HG03565 (cell line): ENCODE measurements around the gene HNRNPH1.

Experiments
- ATAC-seq: cut with Tn5 transposase; IDR thresholded peaks from one replicate; pipeline ENCODE4 v1.9.1; 2021; ENCODE audit warnings: mild to moderate bottlenecking, moderate library complexity; ENCODE audit not compliant: unreplicated experiment

Gene HNRNPH1

DNA sequence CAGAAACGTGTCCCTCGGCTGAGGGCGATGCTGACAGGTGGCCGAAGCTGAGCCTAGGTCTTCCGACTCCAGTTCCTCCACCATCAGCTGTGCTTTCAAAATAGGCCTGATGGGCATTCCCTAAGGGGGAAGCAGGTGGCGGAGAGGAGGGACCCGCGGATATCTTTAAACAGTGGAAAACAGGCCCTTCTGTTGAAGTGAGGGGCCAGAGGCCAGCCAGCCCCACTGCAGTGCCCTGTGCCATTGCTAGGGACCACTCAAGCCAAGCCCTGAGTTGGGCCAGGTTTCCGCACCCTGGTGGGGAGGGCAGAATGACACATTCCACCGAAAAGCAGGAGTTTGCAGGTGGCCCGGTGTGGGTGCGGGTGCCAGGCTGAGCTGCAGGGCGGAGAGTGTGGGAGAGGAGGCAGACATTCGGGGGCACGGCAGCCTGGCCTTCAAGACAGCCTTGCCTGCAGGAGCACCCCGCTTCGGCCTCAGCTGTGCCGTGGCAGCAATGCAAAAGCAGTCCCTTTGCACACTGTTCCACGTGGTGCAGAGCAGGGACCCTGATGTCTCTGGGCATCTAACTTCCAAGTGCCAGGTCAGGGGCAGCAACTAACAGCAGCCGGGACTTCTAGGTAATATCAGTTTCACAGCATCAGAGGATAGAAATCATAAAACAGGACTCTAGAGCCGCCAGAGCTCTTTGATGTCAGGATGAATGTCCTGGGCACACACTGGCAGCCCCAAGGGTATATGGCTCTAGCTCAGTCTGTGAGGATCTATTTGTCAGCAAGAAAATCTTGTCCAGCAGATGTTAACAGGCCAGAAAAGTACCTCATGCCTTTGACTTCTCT is 17.2 kb downstream of the HNRNPH1 start:
- ATAC-seq, result no peak

- ATAC-seq, result no peak
These were observed 18.2 kb downstream of the HNRNPH1 start for GRCh38 chr5:179605026-179605833.

DNA sequence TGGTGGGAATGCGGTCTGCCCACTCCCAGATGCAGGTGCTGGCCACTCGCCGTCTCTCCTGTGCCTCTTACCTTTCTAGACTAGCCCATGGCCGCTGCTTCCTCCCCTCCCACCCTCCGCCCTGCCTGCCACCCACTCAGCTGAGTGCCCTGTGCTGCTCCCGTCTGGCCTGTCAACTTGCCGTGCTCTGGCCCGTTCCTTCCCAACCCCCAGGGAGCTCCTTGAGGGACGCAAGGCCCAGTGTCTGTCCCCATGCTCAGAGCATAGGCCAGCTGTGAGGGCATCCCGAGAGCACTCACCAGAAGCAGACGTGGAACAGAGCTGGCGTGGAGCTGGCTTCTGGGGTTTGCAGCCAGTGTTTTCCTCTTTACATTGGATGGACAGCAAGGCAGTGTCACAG is 20.2 kb downstream of the HNRNPH1 start:
- no peak for ATAC-seq

GRCh38 chr5:179601871-179602625 is 21.4 kb downstream of the HNRNPH1 start:
- no peak for ATAC-seq

DNA sequence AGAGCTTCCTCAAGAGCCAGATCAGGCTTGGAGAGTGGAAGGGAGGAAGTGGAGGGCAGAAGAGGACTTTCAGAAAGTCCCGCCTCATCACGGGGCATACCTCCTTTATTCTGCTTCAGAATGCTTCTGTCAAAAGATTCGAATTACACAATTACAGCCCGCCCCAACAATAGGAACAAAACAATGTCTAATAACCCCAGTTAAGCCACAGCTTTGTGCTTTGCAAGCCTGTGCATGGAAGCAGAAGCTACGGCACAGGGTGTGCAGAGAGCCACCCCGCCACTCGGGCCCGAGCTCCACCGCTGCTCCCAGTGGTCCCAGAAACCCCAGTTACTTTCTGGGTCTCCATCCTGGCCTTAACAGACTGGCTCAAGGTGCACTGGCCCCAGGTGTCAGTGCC is 23.5 kb downstream of the HNRNPH1 start:
- ATAC-seq, result no peak

DNA sequence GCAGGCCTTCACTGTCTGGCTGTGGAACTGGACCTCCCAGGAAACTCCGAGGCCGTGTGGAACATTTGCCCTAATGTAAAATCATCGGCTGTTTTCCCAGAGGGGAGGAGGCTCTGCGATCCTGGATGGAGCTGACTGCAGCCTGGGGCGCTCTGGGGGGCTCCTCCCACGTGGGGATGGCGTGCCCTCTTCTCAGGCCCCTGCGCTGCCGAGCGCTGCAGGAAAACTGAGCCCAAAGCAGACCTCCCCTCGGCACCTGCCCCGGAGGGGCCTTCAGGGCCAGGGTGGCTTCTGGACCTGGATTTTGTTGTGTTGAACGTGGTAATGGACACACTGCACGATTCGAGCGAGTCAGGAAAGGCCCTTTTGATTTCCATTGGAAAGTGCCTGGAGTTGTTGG is 23.9 kb downstream of the HNRNPH1 start:
- no peak for ATAC-seq

DNA sequence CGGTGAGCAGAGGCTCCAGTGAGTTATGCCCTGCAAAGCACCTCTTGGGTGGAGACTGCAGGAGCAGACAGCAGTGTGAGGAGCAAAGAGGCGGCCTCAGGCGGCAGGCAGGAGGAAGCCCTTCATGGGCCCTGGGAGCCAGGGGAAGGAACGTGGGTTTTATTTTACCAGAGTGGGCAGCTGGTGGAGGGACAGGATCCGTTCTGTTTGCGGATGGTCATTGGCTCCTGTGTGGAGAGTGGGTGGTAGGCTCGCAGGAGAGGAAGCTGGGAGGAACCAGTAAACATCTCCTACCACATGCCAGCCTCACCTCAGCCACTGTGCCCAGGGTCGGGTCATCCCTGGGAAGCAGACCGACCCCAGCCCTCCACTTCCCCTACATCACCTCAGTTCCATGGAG is 24.4 kb downstream of the HNRNPH1 start:
- ATAC-seq, result no peak

GRCh38 chr5:179596421-179596820 is 27.1 kb downstream of the HNRNPH1 start:
- no peak for ATAC-seq

- no peak for ATAC-seq
These were observed 27.6 kb downstream of the HNRNPH1 start for GRCh38 chr5:179595916-179596315.

GRCh38 chr5:179588166-179588565 is 35.3 kb downstream of the HNRNPH1 start:
- no peak for ATAC-seq

GRCh38 chr5:179585941-179586401 is 37.5 kb downstream of the HNRNPH1 start:
- no peak for ATAC-seq

DNA sequence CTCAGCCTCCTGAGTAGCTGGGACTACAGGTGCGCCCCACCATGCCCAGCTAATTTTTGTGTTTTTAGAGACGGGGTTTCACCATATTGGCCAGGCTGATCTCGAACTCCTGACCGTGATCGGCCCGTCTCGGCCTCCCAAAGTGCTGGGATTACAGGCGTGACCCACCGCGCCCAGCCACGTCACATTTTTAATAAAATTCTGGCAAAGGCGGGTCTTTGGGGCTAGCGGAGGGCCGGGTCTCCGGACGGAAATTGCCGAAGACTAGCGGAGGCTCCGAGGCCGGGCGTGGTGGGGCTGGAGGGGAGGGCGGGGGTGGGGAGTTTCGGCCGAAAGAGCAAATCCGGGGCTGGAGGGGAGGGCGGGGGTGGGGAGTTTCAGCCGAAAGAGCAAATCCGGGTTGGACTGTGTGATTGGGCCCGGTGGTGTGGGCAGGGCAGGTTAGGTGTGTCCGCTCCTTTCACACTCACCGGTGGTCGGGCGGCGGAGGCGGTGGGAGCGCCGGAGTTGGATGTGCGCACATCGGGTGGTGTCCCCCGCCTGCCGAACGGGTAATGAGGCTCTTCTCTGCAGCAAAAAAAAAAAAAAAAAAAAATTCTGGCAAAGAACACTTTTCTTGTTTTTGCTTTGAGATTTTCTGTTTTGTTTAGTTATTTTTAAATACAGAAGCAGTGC is 46.0 kb downstream of the HNRNPH1 start:
- ATAC-seq, result no peak

DNA sequence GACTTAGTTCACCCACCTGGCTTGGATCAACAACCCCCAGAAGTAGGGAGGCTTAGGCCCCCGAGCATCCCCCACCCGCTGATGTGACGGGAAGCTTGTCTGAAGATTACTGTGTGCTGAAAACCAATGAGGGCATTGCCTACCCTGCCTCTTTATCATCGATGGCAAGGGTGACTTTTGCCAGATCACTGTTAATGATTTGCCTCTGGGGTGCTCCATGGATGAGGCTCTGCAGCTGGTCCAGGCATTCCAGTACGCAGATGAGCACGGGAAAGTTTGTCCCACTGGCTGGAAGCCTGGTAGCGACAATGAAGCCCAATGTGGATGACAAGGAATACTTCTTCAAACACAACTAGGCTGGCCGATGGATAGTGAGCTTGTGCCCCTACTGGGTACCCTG is 51.1 kb downstream of the HNRNPH1 start:
- ATAC-seq, result no peak

DNA sequence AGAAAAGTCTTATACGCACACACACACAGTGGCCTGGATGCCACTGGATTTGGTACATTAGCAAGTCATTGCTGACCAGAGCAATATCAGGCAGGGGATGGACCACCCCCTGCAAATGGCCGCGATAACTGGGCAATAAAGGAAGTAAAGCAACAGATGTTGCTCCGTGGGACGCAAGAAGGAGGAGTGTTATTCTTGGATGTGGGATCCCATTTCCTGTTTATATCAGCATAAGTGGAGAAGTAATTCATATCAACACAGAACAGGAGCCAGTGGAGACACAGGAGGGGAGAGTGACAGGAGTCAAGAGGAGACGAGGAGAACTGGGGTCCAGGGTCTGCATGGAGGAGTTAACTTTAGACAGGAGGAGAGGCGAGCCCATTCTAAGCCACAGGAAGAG is 54.8 kb downstream of the HNRNPH1 start:
- no peak for ATAC-seq

- no peak for ATAC-seq
These were observed 58.9 kb downstream of the HNRNPH1 start for GRCh38 chr5:179564526-179564925.
